Loucy (cell line): Measurements from ENCODE around the gene SOWAHC.
"Not testable (repeated sequence)": the region's sequence is repeated elsewhere in the genome, so short reads cannot be mapped to it uniquely, and the experiment has no call there.

Experiments
- H2AFZ ChIP-seq: fragments of 200-600 bp; sonication (generic); 2 replicates; pipeline ENCODE4 v1.6.0; 2016; ENCODE audit warnings: antibody characterized with exemption, mild to moderate bottlenecking, low read length, moderate library complexity
- H3F3A ChIP-seq: fragments of 200-600 bp; 2 replicates; pipeline ENCODE4 v1.6.0; 2016; ENCODE audit warnings: antibody characterized with exemption, low read depth, mild to moderate bottlenecking
- H3K27me3 ChIP-seq: fragments of 200-600 bp; sonication (generic); 2 replicates; pipeline ENCODE4 v1.6.1; 2014; ENCODE audit warnings: low read length, mild to moderate bottlenecking; ENCODE audit not compliant: insufficient read depth, poor library complexity, severe bottlenecking
- H3K36me3 ChIP-seq: fragments of 200-600 bp; sonication (generic); 2 replicates; pipeline ENCODE4 v1.6.1; 2016; ENCODE audit warnings: low read length; ENCODE audit not compliant: insufficient read depth
- H3K4me1 ChIP-seq: fragments of 200-600 bp; sonication (generic); 2 replicates; pipeline ENCODE4 v1.5.1; 2014; ENCODE audit warnings: low read length, mild to moderate bottlenecking; ENCODE audit not compliant: insufficient read depth, poor library complexity, severe bottlenecking
- H3K4me2 ChIP-seq: fragments of 200-600 bp; sonication (generic); 2 replicates; pipeline ENCODE4 v1.6.0; 2014; ENCODE audit warnings: antibody characterized with exemption, low read length, low read depth, mild to moderate bottlenecking; ENCODE audit not compliant: poor library complexity, severe bottlenecking
- H3K4me3 ChIP-seq: fragments of 200-600 bp; sonication (generic); 2 replicates; pipeline ENCODE4 v1.5.1; 2014; ENCODE audit warnings: low read length, mild to moderate bottlenecking, mixed read lengths; ENCODE audit not compliant: poor library complexity, severe bottlenecking
- H3K79me2 ChIP-seq: fragments of 200-600 bp; sonication (generic); 2 replicates; pipeline ENCODE4 v1.6.1; 2014; ENCODE audit warnings: low read length; ENCODE audit not compliant: insufficient read depth
- H3K9ac ChIP-seq: fragments of 200-600 bp; sonication (generic); 2 replicates; pipeline ENCODE4 v1.6.0; 2014; ENCODE audit warnings: mild to moderate bottlenecking, low read depth, low read length, moderate library complexity; ENCODE audit not compliant: poor library complexity, severe bottlenecking
- H3K9me2 ChIP-seq: fragments of 200-600 bp; sonication (generic); replicated peaks from 2 replicates; pipeline ENCODE4 v1.6.1; 2016; ENCODE audit warnings: low read depth, low read length, mixed read lengths
- H3K9me3 ChIP-seq: fragments of 200-600 bp; sonication (generic); 2 replicates; pipeline ENCODE4 v1.6.1; 2014; ENCODE audit warnings: mild to moderate bottlenecking, antibody characterized with exemption, low read length, low read depth; ENCODE audit not compliant: insufficient read depth
- H4K20me1 ChIP-seq: fragments of 200-600 bp; sonication (generic); 2 replicates; pipeline ENCODE4 v1.6.0; 2014; ENCODE audit warnings: antibody characterized with exemption, low read length, mild to moderate bottlenecking; ENCODE audit not compliant: insufficient read depth, poor library complexity, severe bottlenecking
- CTCF ChIP-seq: fragments of 200-600 bp; sonication (generic); conservative IDR thresholded peaks from 2 replicates; pipeline ENCODE4 v1.5.1; 2014; ENCODE audit warnings: mild to moderate bottlenecking, antibody characterized with exemption, low read length
- EZH2phosphoT487 ChIP-seq: fragments of 200-600 bp; IDR thresholded peaks from 2 replicates; pipeline ENCODE4 v1.6.1; 2018; ENCODE audit warnings: antibody characterized with exemption, mild to moderate bottlenecking, moderate library complexity, borderline replicate concordance

The SOWAHC gene

GRCh38 chr2:109613922-109614714, at the start of gene SOWAHC, which contains the start of gene SEPTIN10:
Gene SOWAHC (plus strand): TSS chr2:109614364. CDS start chr2:109614490, 126 bp downstream.
Gene SEPTIN10 (minus strand): TSS chr2:109613966. CDS start chr2:109613827, 139 bp downstream.
- Histone ChIP-seq H3K36me3 (no peaks in the 10 kb centered on the region), H3K79me2 (no peaks in the 10 kb centered on the region), H2AFZ (no peak within 1 kb of the TSS), H3F3A (no peaks in the 10 kb centered on the region), H3K9me2 (no peaks in the 10 kb centered on the region), H4K20me1 (no peaks in the 10 kb centered on the region), H3K4me2 (no peak within 1 kb of the TSS), H3K4me1 (peaks cover 4% of the 10 kb centered on the region), H3K27me3 (no peaks in the 10 kb centered on the region), H3K9ac (no peak within 1 kb of the TSS), H3K9me3 (no peaks in the 10 kb centered on the region), H3K4me3 (no peak within 1 kb of the TSS)
- TF ChIP-seq CTCF (no peak), EZH2phosphoT487 (no peak)

GRCh38 chr2:109575373-109575772, 38.8 kb upstream of the SOWAHC start:
- H3K4me2 ChIP-seq: no peak overlapping the region
- H3K9me2 ChIP-seq: no peaks in the 10 kb centered on the region
- H3K27me3 ChIP-seq: no peaks in the 10 kb centered on the region
- H3K36me3 ChIP-seq: no peaks in the 10 kb centered on the region
- H3K9me3 ChIP-seq: no peaks in the 10 kb centered on the region
- peaks cover under 1% of the 10 kb centered on the region for H3K4me1 ChIP-seq
- TF ChIP-seq EZH2phosphoT487 (no peak), CTCF (no peak)
- H2AFZ ChIP-seq: no peak overlapping the region
- no peak overlapping the region for H3K4me3 ChIP-seq
- no peaks in the 10 kb centered on the region for H3F3A ChIP-seq
- no peak overlapping the region for H3K9ac ChIP-seq
- H4K20me1 ChIP-seq: no peaks in the 10 kb centered on the region
- H3K79me2 ChIP-seq: no peaks in the 10 kb centered on the region

GRCh38 chr2:109577630-109578029, 36.5 kb upstream of the SOWAHC start:
- H2AFZ ChIP-seq, H3K9me3 ChIP-seq, H3K9me2 ChIP-seq, H3K9ac ChIP-seq, H3K36me3 ChIP-seq, H3K4me3 ChIP-seq, H3K4me2 ChIP-seq, H3K79me2 ChIP-seq, H3K4me1 ChIP-seq, H3K27me3 ChIP-seq, H3F3A ChIP-seq, H4K20me1 ChIP-seq: not testable (repeated sequence)
